HG03066 (cell line): ENCODE results near the gene ACOX1.
A peak's percentile ranks its signal among the peaks of the same experiment; 100 is the strongest.

Experiments
- ATAC-seq: cut with Tn5 transposase; IDR thresholded peaks from one replicate; pipeline ENCODE4 v1.9.1; 2021; ENCODE audit warnings: low read depth; ENCODE audit not compliant: unreplicated experiment

ACOX1 gene

GRCh38 chr17:75913537-75914210 lies 65.3 kb downstream of the ACOX1 start:
- ATAC-seq: no peak

DNA sequence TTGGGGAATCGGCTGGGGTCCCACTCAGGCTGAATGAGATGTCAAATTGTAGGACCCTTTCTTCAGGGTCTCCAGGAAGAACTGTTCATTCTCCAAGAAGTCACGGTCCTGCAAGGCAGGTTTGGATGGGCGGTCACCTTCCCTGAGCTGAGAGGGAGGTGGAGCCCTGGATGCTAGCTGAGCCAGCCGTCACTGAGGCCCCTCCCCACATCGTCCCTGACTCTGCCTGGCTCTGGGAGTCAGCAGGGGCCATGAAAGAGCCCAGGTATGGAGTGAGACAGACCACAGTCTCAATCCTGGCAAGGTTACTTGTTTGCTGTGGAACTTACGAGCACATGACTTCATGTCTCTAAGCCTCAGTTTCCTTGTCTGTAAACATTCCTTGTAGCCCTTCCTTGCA lies 68.3 kb downstream of the ACOX1 start:
- no peak for ATAC-seq

DNA sequence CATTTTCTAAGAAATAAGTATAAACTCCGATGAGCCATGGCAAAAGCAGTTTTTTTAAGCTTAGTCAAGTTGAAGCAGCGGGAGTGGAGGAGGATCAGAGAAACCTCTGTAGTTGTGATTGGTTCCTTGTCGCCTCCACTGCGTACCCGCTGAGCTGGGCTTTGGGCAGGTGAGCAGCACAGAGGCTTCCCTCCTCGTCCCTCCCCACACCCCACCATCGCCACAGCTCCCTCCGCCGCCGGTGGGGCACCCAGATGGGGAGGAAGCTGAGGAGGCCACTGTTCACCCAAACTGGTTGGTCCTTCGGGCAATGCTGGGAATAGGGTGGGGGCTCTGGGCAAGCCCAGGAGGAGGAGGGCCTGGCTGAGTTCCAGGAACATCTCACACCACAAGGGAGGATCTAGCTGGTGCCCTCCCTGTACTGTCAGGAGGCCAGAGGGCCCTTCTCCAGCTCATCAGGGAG lies 69.1 kb downstream of the ACOX1 start:
- no peak for ATAC-seq

GRCh38 chr17:75909051-75909811 lies 69.7 kb downstream of the ACOX1 start:
- ATAC-seq: no peak

DNA sequence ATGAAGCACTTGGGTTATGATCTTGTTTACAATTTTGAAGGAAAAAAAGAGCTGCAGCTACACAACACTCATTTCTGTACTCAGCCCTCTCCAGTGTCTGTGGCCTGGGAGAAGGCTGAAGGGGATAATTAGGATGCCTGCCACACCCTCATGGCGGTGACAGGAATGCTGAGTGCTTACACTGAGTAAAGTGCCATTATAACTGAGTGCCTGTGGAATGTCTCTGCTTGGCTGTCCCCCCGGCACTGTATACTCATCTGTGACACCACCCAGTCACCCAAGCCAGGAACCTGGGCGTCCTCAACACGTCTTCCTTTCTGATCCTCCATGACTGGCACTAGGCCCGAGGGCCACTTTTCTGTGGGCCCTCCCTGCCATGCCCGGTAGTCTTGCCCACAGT lies 70.8 kb downstream of the ACOX1 start:
- ATAC-seq: no peak

- no peak for ATAC-seq
These were observed 72.7 kb downstream of the ACOX1 start for GRCh38 chr17:75906143-75906884.

DNA sequence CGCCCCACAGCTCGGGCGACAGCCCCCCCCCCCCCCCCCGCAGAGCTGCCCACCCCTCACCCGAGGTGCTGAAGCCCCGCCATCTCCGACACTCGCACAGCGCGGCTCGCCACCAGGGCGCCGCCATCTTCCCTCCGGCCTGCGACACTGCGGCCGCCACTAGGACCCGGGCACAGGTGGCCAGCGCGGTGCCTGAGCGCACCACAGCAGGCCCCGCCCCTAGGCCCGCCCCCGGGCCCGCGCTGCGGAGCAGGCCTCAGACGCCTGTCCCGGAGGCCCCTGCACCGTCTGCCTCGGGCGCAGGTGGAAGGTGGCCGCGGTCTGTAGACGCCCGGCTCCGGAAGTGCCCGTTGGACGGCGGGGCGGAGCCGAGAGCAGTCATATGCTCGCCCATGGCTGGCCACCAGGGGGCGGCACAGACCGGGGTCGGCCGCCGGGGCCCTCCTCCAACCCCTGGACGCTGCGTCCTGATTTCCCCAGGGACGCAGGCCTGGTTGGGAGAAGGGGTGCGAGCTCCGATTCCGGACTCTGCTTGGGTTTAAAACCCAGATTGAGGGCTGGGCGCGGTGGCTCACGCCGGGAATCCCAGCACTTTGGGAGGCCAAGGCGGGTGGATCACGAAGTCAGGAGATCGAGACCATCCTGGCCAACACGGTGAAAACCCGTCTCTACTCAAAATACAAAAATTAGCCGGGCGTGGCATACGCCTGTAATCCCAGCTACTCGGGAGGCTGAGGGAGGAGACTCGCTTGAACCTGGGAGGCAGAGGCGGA lies 74.0 kb downstream of the ACOX1 start, which contains the start of gene MRPL38:
Gene MRPL38 (minus strand): TSS at position 136 of the 773 bp plus-strand sequence. CDS start 9 bp downstream, at position 127.
- ATAC-seq: peak; percentile 98

GRCh38 chr17:75902406-75902805 lies 76.6 kb downstream of the ACOX1 start:
- ATAC-seq: no peak

GRCh38 chr17:75901727-75902126 lies 77.2 kb downstream of the ACOX1 start:
- no peak for ATAC-seq

- no peak for ATAC-seq
These were observed 78.1 kb downstream of the ACOX1 start for GRCh38 chr17:75900691-75901533.

DNA sequence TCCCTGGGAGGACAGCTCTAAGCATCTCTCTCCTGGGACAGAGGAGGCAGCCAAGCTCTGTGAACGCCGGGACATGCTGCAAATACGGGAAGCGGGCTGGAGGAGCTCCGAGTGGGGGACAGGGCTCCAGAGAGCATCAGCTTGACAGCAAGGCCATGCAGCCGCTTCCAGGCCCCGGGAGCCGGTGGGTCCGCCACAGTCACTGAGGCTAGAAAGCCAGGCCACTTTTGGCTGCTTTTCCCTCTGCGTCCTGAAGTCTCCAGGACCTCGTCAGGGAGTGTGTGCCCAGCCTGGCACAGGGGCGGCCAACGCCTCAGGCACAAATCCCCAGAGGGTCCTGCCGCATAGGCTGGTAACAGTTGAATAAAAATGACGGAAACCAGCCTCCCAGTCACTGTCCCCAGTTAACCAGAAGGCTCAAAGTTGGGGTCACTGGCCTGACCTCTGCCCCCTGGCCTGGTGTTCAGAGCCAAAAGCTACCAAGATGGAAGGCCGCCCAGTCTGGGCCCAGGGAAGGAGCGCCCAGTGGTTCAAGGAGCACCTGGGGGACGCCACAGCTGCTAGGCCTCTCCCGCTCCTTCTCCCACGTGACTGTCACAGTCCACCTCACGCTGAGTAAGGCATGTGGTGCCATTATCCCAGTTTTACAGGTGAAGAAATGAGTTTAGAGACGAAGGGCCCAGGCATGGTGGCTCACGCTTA lies 79.0 kb downstream of the ACOX1 start:
- ATAC-seq: no peak

GRCh38 chr17:75899353-75899752 lies 79.6 kb downstream of the ACOX1 start:
- no peak for ATAC-seq

GRCh38 chr17:75898791-75899190 lies 80.2 kb downstream of the ACOX1 start:
- ATAC-seq: no peak

DNA sequence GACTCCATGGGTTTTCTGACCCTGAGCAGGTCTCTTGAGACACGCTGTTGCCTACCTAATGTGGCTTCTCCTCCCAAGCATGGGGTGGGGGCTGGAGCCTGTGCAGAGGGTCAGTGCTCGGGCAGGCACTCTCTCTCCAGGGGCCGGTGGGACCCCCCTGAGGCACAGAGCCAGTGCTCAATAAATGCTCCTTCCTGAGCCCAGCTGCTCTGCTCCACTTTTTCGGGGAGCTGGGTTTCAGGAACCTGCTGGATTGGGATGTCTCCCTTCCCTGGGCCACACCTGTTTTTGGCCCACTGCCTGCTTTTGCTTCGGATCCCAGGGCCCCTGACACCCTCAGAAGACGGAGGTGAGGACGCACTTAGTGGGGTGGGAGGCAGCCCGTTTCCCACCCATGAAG lies 80.9 kb downstream of the ACOX1 start:
- ATAC-seq: no peak

- no peak for ATAC-seq
These were observed 81.6 kb downstream of the ACOX1 start for GRCh38 chr17:75897160-75898019.

- ATAC-seq: peak; percentile 69
These were observed 82.4 kb downstream of the ACOX1 start, which contains the start of gene TRIM65 for GRCh38 chr17:75896415-75897159. TRIM65 (minus strand) TSS chr17:75896951; CDS start chr17:75896937, 14 bp downstream.
